HL-60 (cell line): ENCODE results near the gene ATF2.
A peak's percentile ranks its signal among the peaks of the same experiment; 100 is the strongest.

Source experiments
- DNase-seq, 2 experiments: peaks; one replicate each; pipeline ENCODE4 v3.0.0-alpha.2; 2010 to 2020; ENCODE audit warnings: low read depth in 1 of 2, low spot score in 1 of 2
- H3K27ac ChIP-seq: fragments of 250-450 bp; sonication (Bioruptor Pico); replicated peaks from 2 replicates; pipeline ENCODE4 v1.5.1; 2020; ENCODE audit warnings: mild to moderate bottlenecking, moderate library complexity
- H3K27me3 ChIP-seq: fragments of 250-450 bp; sonication (Bioruptor Pico); 2 replicates; pipeline ENCODE4 v1.5.1; 2021; ENCODE audit warnings: mild to moderate bottlenecking, moderate library complexity; ENCODE audit not compliant: insufficient read depth, poor library complexity, severe bottlenecking
- H3K4me3 ChIP-seq: replicated peaks from 2 replicates; pipeline ENCODE4 v1.5.1; 2011; ENCODE audit warnings: mild to moderate bottlenecking, control low read depth, low read length; ENCODE audit not compliant: insufficient read depth
- CTCF ChIP-seq: IDR thresholded peaks from one replicate; pipeline ENCODE4 v1.5.1; 2011; ENCODE audit warnings: low read length, control low read depth, inconsistent platforms; ENCODE audit not compliant: insufficient read depth
- GABPA ChIP-seq: IDR thresholded peaks from 2 replicates; pipeline ENCODE4 v1.6.1; 2012; ENCODE audit warnings: low read depth
- POLR2AphosphoS5 ChIP-seq: IDR thresholded peaks from 2 replicates; pipeline ENCODE4 v1.6.1; 2012; ENCODE audit warnings: low read depth
- REST ChIP-seq: IDR thresholded peaks from 2 replicates; pipeline ENCODE4 v1.6.1; 2012; ENCODE audit warnings: low read depth; ENCODE audit not compliant: insufficient replicate concordance
- SPI1 ChIP-seq: IDR thresholded peaks from 2 replicates; pipeline ENCODE4 v1.6.1; 2012; ENCODE audit warnings: low read depth, mild to moderate bottlenecking, borderline replicate concordance

The ATF2 gene

GRCh38 chr2:175181877-175182308 lies 13.9 kb upstream of the ATF2 start:
- H3K27ac ChIP-seq = peak overlapping the region; percentile 89
- TF ChIP-seq SPI1 = no peak
- TF ChIP-seq POLR2AphosphoS5 = no peak
- no peak for TF ChIP-seq CTCF
- no peak for TF ChIP-seq REST
- TF ChIP-seq GABPA = no peak
- no peak for DNase-seq
- H3K4me3 ChIP-seq = peak overlapping the region; percentile 71
- H3K27me3 ChIP-seq = no peaks in the 10 kb centered on the region

GRCh38 chr2:175181104-175181876 lies 13.3 kb upstream of the ATF2 start, which contains the start of gene ATP5MC3:
TSS of gene ATP5MC3 (minus strand) at chr2:175181710. CDS start at chr2:175181393, 317 bp downstream.
- Histone ChIP-seq H3K27ac (peak within 1 kb of the TSS; percentile 89), H3K4me3 (peak within 1 kb of the TSS; percentile 71), H3K27me3 (no peaks in the 10 kb centered on the region)
- TF ChIP-seq REST (peak; percentile 59), SPI1 (no peak), POLR2AphosphoS5 (peak; percentile 90), GABPA (peak; percentile 46; the same call in 1 of the 2 replicates), CTCF (no peak)
- peak; percentile 93 to 95 for DNase-seq

- Histone ChIP-seq H3K4me3 (peak overlapping the region; percentile 71), H3K27ac (peak overlapping the region; percentile 89), H3K27me3 (no peaks in the 10 kb centered on the region)
- DNase-seq = peak in 1 of 2 experiments; percentile 59
- TF ChIP-seq POLR2AphosphoS5 (no peak; the same call in 1 of the 2 replicates), CTCF (no peak), REST (no peak), GABPA (no peak), SPI1 (no peak)
These were observed 12.7 kb upstream of the ATF2 start for GRCh38 chr2:175180701-175181103.
